PFSK-1 (cell line): Measurements from ENCODE around the gene B3GLCT.

ENCODE experiments used
- FOXP2 ChIP-seq: optimal IDR thresholded peaks from 2 replicates; pipeline ENCODE3; 2011; ENCODE audit warnings: borderline replicate concordance, control low read depth, inconsistent platforms; ENCODE audit not compliant: insufficient read depth; ENCODE audit errors: extremely low read length, extremely low read depth
- POLR2AphosphoS5 ChIP-seq: IDR thresholded peaks from 2 replicates; pipeline ENCODE4 v1.6.1; 2012; ENCODE audit warnings: low read depth, mild to moderate bottlenecking, control low read depth, low read length, moderate library complexity
- SIN3A ChIP-seq: IDR thresholded peaks from 2 replicates; pipeline ENCODE4 v1.6.1; 2012; ENCODE audit warnings: mild to moderate bottlenecking, low read length, moderate library complexity, borderline replicate concordance; ENCODE audit not compliant: insufficient read depth
- TAF1 ChIP-seq: IDR thresholded peaks from 2 replicates; pipeline ENCODE4 v1.6.1; 2012; ENCODE audit warnings: low read length, control low read depth, borderline replicate concordance; ENCODE audit not compliant: insufficient read depth
- TF ChIP-seq, protein P1 (sequence below), 2 experiments: IDR thresholded peaks; 2 replicates each; pipeline versions ENCODE4 v1.6.1 to v1.8.0; 2011 to 2012; ENCODE audit warnings: low read depth in 2 of 2, low read length in 2 of 2, control low read depth in 1 of 2, inconsistent platforms in 1 of 2, mild to moderate bottlenecking in 1 of 2, moderate library complexity in 1 of 2; ENCODE audit not compliant: insufficient read depth in 1 of 2

Gene B3GLCT

DNA sequence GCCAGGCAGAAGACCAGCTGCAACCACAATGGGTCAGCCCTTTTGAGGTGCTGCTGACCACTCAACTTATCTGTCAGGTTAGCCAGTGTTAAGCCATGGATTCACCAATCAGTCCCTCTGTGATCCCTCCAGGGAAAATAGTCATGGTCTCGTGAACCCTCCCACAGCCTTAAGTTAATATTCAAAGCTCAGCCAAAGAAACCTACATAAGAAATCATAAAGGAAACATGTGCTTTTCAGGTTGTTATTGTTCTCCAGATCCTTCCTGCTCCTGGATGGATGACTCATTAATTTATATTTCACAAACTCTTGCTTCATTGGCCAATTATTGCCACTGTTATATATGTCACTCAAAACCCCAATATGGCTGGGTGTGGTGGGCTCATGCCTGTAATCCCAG is 161.9 kb downstream of the B3GLCT start:
- TF ChIP-seq FOXP2 (no peak), TAF1 (no peak), SIN3A (no peak), POLR2AphosphoS5 (no peak)
- TF ChIP-seq, protein P1, sequence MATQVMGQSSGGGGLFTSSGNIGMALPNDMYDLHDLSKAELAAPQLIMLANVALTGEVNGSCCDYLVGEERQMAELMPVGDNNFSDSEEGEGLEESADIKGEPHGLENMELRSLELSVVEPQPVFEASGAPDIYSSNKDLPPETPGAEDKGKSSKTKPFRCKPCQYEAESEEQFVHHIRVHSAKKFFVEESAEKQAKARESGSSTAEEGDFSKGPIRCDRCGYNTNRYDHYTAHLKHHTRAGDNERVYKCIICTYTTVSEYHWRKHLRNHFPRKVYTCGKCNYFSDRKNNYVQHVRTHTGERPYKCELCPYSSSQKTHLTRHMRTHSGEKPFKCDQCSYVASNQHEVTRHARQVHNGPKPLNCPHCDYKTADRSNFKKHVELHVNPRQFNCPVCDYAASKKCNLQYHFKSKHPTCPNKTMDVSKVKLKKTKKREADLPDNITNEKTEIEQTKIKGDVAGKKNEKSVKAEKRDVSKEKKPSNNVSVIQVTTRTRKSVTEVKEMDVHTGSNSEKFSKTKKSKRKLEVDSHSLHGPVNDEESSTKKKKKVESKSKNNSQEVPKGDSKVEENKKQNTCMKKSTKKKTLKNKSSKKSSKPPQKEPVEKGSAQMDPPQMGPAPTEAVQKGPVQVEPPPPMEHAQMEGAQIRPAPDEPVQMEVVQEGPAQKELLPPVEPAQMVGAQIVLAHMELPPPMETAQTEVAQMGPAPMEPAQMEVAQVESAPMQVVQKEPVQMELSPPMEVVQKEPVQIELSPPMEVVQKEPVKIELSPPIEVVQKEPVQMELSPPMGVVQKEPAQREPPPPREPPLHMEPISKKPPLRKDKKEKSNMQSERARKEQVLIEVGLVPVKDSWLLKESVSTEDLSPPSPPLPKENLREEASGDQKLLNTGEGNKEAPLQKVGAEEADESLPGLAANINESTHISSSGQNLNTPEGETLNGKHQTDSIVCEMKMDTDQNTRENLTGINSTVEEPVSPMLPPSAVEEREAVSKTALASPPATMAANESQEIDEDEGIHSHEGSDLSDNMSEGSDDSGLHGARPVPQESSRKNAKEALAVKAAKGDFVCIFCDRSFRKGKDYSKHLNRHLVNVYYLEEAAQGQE (IDR thresholded peaks at IDR 0.05; ENCODE audit: insufficient read depth in 1 of 2, low read depth in 2 of 2, low read length in 2 of 2): no peak

- no peak for TF ChIP-seq SIN3A
- TF ChIP-seq, protein P1 (IDR thresholded peaks at IDR 0.05; ENCODE audit: insufficient read depth in 1 of 2, low read depth in 2 of 2, low read length in 2 of 2): no peak
- TF ChIP-seq TAF1: no peak
- no peak for TF ChIP-seq FOXP2
- no peak for TF ChIP-seq POLR2AphosphoS5
These were observed 165.9 kb downstream of the B3GLCT start for GRCh38 chr13:31365630-31366029.

DNA sequence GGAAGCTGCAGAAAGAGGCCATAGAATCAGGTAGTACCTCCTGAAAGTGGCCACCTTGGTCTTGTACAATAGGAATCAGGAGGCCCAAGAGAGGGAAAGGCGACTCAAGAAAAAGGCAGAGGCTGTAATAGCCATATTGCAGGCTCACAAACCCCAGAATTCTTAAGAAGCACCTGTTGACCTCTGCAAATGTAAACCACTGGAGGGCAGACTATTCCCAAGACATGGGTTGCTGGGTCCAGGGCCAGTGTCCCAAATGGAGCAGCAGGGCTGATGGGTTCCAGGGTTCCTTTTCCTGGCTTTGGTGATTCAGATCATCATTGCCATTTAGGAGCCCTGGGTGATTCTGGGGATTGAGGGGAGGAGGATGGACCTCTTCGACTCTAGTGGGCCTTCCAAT is 167.6 kb downstream of the B3GLCT start:
- TF ChIP-seq FOXP2: no peak
- no peak for TF ChIP-seq POLR2AphosphoS5
- no peak for TF ChIP-seq TAF1
- TF ChIP-seq, protein P1 (IDR thresholded peaks at IDR 0.05; ENCODE audit: insufficient read depth in 1 of 2, low read depth in 2 of 2, low read length in 2 of 2): no peak

DNA sequence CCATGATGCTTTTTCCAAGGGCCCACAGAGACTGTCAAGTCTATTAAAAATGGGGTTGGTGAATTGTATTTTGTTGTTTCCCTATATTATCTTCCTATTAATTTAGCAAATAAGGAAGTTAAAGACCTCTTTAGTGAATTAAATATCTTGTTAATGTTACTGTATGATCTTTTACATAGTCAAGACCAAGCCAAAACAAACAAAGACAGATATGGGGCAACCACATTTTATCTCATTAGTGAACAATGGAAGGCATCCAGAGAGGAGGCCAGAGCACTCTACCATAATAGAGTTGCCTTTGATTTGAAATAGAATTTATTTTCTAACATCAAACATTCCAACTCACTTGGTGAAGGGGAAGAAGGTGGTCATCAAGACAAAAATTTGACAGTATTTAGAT is 169.4 kb downstream of the B3GLCT start:
- TF ChIP-seq TAF1 (no peak), POLR2AphosphoS5 (no peak)

DNA sequence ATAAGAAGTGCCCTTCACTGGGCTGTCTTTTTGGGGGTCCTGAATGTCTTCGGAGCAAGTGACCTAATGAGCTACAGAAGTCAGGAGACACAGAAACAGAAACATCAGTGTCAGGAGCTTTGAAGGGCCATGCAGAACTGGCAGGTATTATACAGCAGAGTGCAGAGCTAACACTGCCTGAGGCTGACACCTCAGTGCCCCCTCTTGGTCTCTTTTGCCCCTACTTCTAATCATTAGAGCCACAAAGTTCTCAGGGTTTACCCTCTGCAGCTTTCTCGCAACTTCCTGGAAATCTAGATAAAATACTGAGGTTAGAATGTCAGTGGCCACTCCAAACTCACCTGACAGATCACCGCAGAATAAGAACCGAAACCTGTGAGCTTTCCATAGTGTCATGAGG is 172.7 kb downstream of the B3GLCT start:
- no peak for TF ChIP-seq POLR2AphosphoS5
- TF ChIP-seq, protein P1 (IDR thresholded peaks at IDR 0.05; ENCODE audit: insufficient read depth in 1 of 2, low read depth in 2 of 2, low read length in 2 of 2): no peak

GRCh38 chr13:31374682-31375081 is 174.9 kb downstream of the B3GLCT start:
- no peak for TF ChIP-seq SIN3A
- TF ChIP-seq POLR2AphosphoS5: no peak
- TF ChIP-seq TAF1: no peak
- no peak for TF ChIP-seq FOXP2
- TF ChIP-seq, protein P1 (IDR thresholded peaks at IDR 0.05; ENCODE audit: insufficient read depth in 1 of 2, low read depth in 2 of 2, low read length in 2 of 2): no peak
